K562 (cell line): ENCODE measurements around the gene MCM9. TPM values are rescaled to one million over a fixed set of nuclear protein-coding genes. Genes with fewer than 3 reads are reported as not detected.

Source experiments
- ATAC-seq: fragments of 200-7000 bp; cut with Tn5 transposase; 3 replicates; pipeline ENCODE4 v1.9.1; 2020; ENCODE audit warnings: moderate library complexity
- BruUV-seq: library from RNA; stranded (reverse); fragments of 400-500 nt; replicated peaks from 2 replicates; lab custom pipeline; 2021; lab: Mats Ljungman, UMichigan
- CTCF ChIA-PET: fragments of 300-600 bp; formaldehyde crosslinking; extraction: SDS; loops from one replicate; lab custom pipeline; 2021; ENCODE audit warnings: low intra/inter-chr PET ratio; lab: Yijun Ruan, JAX
- POLR2A ChIA-PET: fragments of 300-600, 350-650 bp; sonication (Branson Sonifier 250); formaldehyde crosslinking; extraction: SDS; loops from one replicate; lab custom pipeline; 2021; ENCODE audit warnings: antibody characterized with exemption, inconsistent platforms; lab: Yijun Ruan, JAX
- DNase-seq, 4 experiments: peaks; one replicate each; pipeline versions ENCODE4 v3.0.0 to v3.0.0-alpha.2; 2011 to 2018; ENCODE audit warnings: low spot score in 3 of 4, mixed read lengths in 3 of 4; ENCODE audit errors: extremely low read depth in 1 of 4
- FAIRE-seq: peaks from 2 replicates; lab custom pipeline; 2011; peaks lifted over from hg19 to GRCh38; lab: Jason Lieb, UNC
- H2AFZ ChIP-seq: 2 replicates; pipeline ENCODE4 v1.6.0; 2011; ENCODE audit warnings: low read depth, low read length, control low read depth, inconsistent platforms
- H3K27ac ChIP-seq: fragments of 200-600 bp; 3 replicates; pipeline ENCODE4 v1.8.0; 2011; ENCODE audit warnings: low read depth, mild to moderate bottlenecking, control low read depth, inconsistent platforms, low read length, moderate library complexity, mixed read lengths; ENCODE audit errors: extremely low read depth
- H3K27me3 ChIP-seq, 2 experiments: fragments of 300-600 bp in 1 of 2; 2 replicates in 1 of 2; 3 replicates in 1 of 2; pipeline versions ENCODE4 v1.6.0 to v1.8.0; 2011; ENCODE audit warnings: inconsistent platforms in 2 of 2, low read length in 2 of 2, mild to moderate bottlenecking in 1 of 2, mixed read lengths in 1 of 2, moderate library complexity in 1 of 2; ENCODE audit not compliant: control insufficient read depth in 2 of 2, insufficient read depth in 2 of 2
- H3K36me3 ChIP-seq: fragments of 300-600 bp; 3 replicates; pipeline ENCODE4 v1.8.0; 2011; ENCODE audit warnings: mild to moderate bottlenecking, low read length, inconsistent platforms; ENCODE audit not compliant: control insufficient read depth, insufficient read depth
- H3K4me1 ChIP-seq, 2 experiments: fragments of 200-600 bp in 1 of 2; replicated peaks in 1 of 2; 2 replicates in 1 of 2; 3 replicates in 1 of 2; pipeline versions ENCODE4 v1.5.1 to v1.8.0; 2011; ENCODE audit warnings: inconsistent platforms in 2 of 2, low read length in 2 of 2, mild to moderate bottlenecking in 1 of 2, mixed read lengths in 1 of 2, moderate library complexity in 1 of 2; ENCODE audit not compliant: control insufficient read depth in 2 of 2, insufficient read depth in 2 of 2
- H3K4me2 ChIP-seq: 2 replicates; pipeline ENCODE4 v1.6.1; 2011; ENCODE audit warnings: low read length, control low read depth, inconsistent platforms, mixed read lengths; ENCODE audit not compliant: insufficient read depth
- H3K4me3 ChIP-seq: fragments of 200-600 bp; sonication (generic), shearing (Covaris generic); 2 replicates; pipeline ENCODE4 v1.5.1; 2016; ENCODE audit warnings: control low read depth, inconsistent platforms
- H3K79me2 ChIP-seq: fragments of 200-600 bp; 3 replicates; pipeline ENCODE4 v1.8.0; 2011; ENCODE audit warnings: low read length, inconsistent platforms; ENCODE audit not compliant: control insufficient read depth, insufficient read depth
- H3K9ac ChIP-seq, 2 experiments: 2 replicates each; pipeline versions ENCODE4 v1.6.0 to v1.6.1; 2011; ENCODE audit warnings: low read depth in 2 of 2, low read length in 2 of 2, control low read depth in 1 of 2, inconsistent platforms in 1 of 2, mild to moderate bottlenecking in 1 of 2, mixed read lengths in 1 of 2; ENCODE audit not compliant: insufficient read depth in 1 of 2
- H3K9me1 ChIP-seq: one replicate; pipeline ENCODE4 v1.6.0; 2011; ENCODE audit warnings: inconsistent platforms, mild to moderate bottlenecking, low read length, moderate library complexity; ENCODE audit not compliant: control insufficient read depth, insufficient read depth
- H3K9me3 ChIP-seq: replicated peaks from 2 replicates; pipeline ENCODE4 v1.5.1; 2011; ENCODE audit warnings: low read depth, low read length, inconsistent platforms; ENCODE audit not compliant: control insufficient read depth, insufficient read depth
- H4K20me1 ChIP-seq: replicated peaks from 2 replicates; pipeline ENCODE4 v1.6.1; 2011; ENCODE audit warnings: low read length, inconsistent platforms, mixed read lengths; ENCODE audit not compliant: control insufficient read depth, insufficient read depth
- CC2D1A ChIP-seq: fragments of 450-650 bp; IDR thresholded peaks from 2 replicates; pipeline ENCODE4 v1.6.1; 2017; ENCODE audit warnings: mild to moderate bottlenecking
- KLF6 ChIP-seq: fragments of 250-450 bp; sonication (Bioruptor Pico); IDR thresholded peaks from 2 replicates; pipeline ENCODE4 v1.4.0; 2020; ENCODE audit warnings: mild to moderate bottlenecking, moderate library complexity, borderline replicate concordance
- NR0B1 ChIP-seq: fragments of 450-650 bp; IDR thresholded peaks from one replicate; pipeline ENCODE4 v1.6.1; 2018; ENCODE audit warnings: mild to moderate bottlenecking, moderate library complexity; ENCODE audit not compliant: partially characterized antibody
- PYGO2 ChIP-seq: fragments of 450-650 bp; IDR thresholded peaks from 2 replicates; pipeline ENCODE4 v1.6.1; 2016; ENCODE audit warnings: mild to moderate bottlenecking, missing genetic modification characterization, moderate library complexity, missing compliant biosample characterization
- SMARCE1 ChIP-seq: fragments of 450-650 bp; IDR thresholded peaks from 2 replicates; pipeline ENCODE4 v1.7.1; 2016; ENCODE audit warnings: mild to moderate bottlenecking
- SPI1 ChIP-seq: IDR thresholded peaks from 2 replicates; pipeline ENCODE4 v1.6.1; 2011; ENCODE audit warnings: low read depth, low read length, control low read depth, borderline replicate concordance
- ZBTB11 ChIP-seq, 3 experiments: fragments of 200-800 bp in 1 of 3; fragments of 250-450 bp in 1 of 3; fragments of 450-650 bp in 1 of 3; sonication (Bioruptor Pico) in 1 of 3; sonication (Bioruptor generic) in 1 of 3; formaldehyde crosslinking in 1 of 3; IDR thresholded peaks; 2 replicates each; pipeline versions ENCODE4 v1.6.1 to v1.8.0; 2016 to 2022; ENCODE audit warnings: mild to moderate bottlenecking in 2 of 3, missing genetic modification characterization in 2 of 3, missing compliant biosample characterization in 1 of 3, moderate library complexity in 1 of 3
- ZNF311 ChIP-seq: fragments of 250-450 bp; sonication (Bioruptor Pico); IDR thresholded peaks from 2 replicates; pipeline ENCODE4 v1.4.0; 2020; ENCODE audit warnings: mild to moderate bottlenecking, moderate library complexity
- WGBS: fragments of 100-300 bp; shearing (Covaris generic); methylation state at CpG from one replicate; pipeline ENCODE4 v1.1.6; 2016; ENCODE audit warnings: low coverage, mixed read lengths; ENCODE audit not compliant: insufficient coverage; ENCODE audit errors: missing lambda C conversion rate; 5-methylcytosine and 5-hydroxymethylcytosine counted together
- in situ Hi-C: fragments of 300-500 bp; cut with MboI; formaldehyde crosslinking; loops from 4 replicates; pipeline ENCODE4 v1.15.0; 2018; ENCODE audit warnings: inconsistent platforms, mixed read lengths
- intact Hi-C: fragments of 100-400 bp; cut with micrococcal nuclease; formaldehyde crosslinking; loops from 2 replicates; pipeline ENCODE4 v1.14.2; 2022
- polyA plus RNA-seq, 8 experiments: library from polyadenylated mRNA; depleted of rRNA in 4 of 8; stranded (reverse) in 5 of 8; unstranded in 3 of 8; fragments of >200 nt; fragmentation: Nextera tagmentation in 2 of 8; fragmentation: Illumina TruSeq in 1 of 8; extraction: Ambion mirVana in 2 of 8; extraction: Trizol in 1 of 8; gene quantifications; 2 replicates each; pipeline versions ENCODE4 v1.2.1 to v1.2.3, GENCODE V29; 2011 to 2014; ENCODE audit warnings: inconsistent platforms in 1 of 8, missing spikeins in 1 of 8
- total RNA-seq, 7 experiments: library from RNA; depleted of rRNA in 6 of 7; stranded (reverse); fragments of >200 nt in 6 of 7; fragmentation: Illumina TruSeq in 2 of 7; extraction: Trizol in 2 of 7; gene quantifications; 2 replicates each; pipeline versions ENCODE4 v1.2.1 to v1.2.3, GENCODE V29; 2011 to 2021; ENCODE audit warnings: low replicate concordance in 1 of 7

The MCM9 gene
- total and polyA plus RNA-seq, 9 of the 15 experiments (the other 6 are each of a cell fraction or from before 2014, with no cell fraction given): 4.8 to 16.7 (median 11.6) TPM

- TF ChIP-seq ZBTB11 (CRISPR knock-in tag; IDR thresholded peaks at IDR 0.05) (no peak), CC2D1A (no peak), KLF6 (CRISPR knock-in tag) (no peak), SMARCE1 (no peak)
Measured at GRCh38 chr6:118808793-118809638, 125.9 kb downstream of the MCM9 start (continued).

- intact Hi-C loops: loop anchor here (5.0 kb wide), 4 partner anchors 88 to 387 kb away; partner anchors contain the start of gene ASF1A
- 49% methylated on average over 4 of the region's 4 CpGs for WGBS
- Histone ChIP-seq H4K20me1 (no peaks in the 10 kb centered on the region; the same call in 1 of the 2 replicates), H3K27ac (no peak overlapping the region), H3K36me3 (no peaks in the 10 kb centered on the region), H3K4me3 (no peak overlapping the region), H3K4me2 (no peak overlapping the region), H3K9me1 (no peaks in the 10 kb centered on the region), H2AFZ (no peak overlapping the region), H3K9me3 (no peaks in the 10 kb centered on the region), H3K4me1 (peaks cover 0 to 3% of the 10 kb centered on the region in 2 experiments; a peak in 3 of 5 replicates), H3K9ac (no peak overlapping the region), H3K79me2 (no peaks in the 10 kb centered on the region), H3K27me3 (no peaks in the 10 kb centered on the region)
- in situ Hi-C loops: loop anchor here (5.0 kb wide), 1 partner anchor 522 kb away; no protein-coding TSS in a partner anchor
- DNase-seq (no peak), FAIRE-seq (no peak), ATAC-seq (no peak)
- BruUV-seq: no TSS peak
- ChIA-PET CTCF (interaction anchor here (0.6 kb wide), 1 partner anchor 53 kb away, joined by 3 read pairs; no protein-coding TSS in a partner anchor), POLR2A (no interaction called here)
- no peak for TF ChIP-seq PYGO2 (tag)
- no peak for TF ChIP-seq ZNF311 (CRISPR knock-in tag)
- no peak for TF ChIP-seq NR0B1
- TF ChIP-seq SPI1: no peak
Measured at GRCh38 chr6:118804091-118804490, 130.9 kb downstream of the MCM9 start.
